Liver (tissue), 9 donors: ENCODE measurements around the gene JPT2. TPM values are rescaled to one million over a fixed set of nuclear protein-coding genes. Genes with fewer than 3 reads are reported as not detected.

Experiments
- DNase-seq: peaks from one replicate; pipeline ENCODE4 v3.0.0-alpha.2; 2017; ENCODE audit warnings: low spot score
- H3K27ac ChIP-seq, 2 donors: one replicate each; pipeline ENCODE4 v1.7.0; 2013; ENCODE audit warnings: inconsistent platforms in 2 of 2, low read length in 2 of 2, control low read depth in 1 of 2, low read depth in 1 of 2, mild to moderate bottlenecking in 1 of 2
- H3K27me3 ChIP-seq, 4 donors: one replicate each; pipeline versions ENCODE4 v1.6.1 to v1.7.0; 2013; ENCODE audit warnings: low read length in 3 of 4, inconsistent platforms in 1 of 4, mild to moderate bottlenecking in 1 of 4, moderate library complexity in 1 of 4; ENCODE audit not compliant: control insufficient read depth in 4 of 4, insufficient read depth in 4 of 4
- H3K36me3 ChIP-seq, 4 donors: one replicate each; pipeline versions ENCODE4 v1.6.1 to v1.7.0; 2013; ENCODE audit warnings: low read length in 3 of 4, mild to moderate bottlenecking in 3 of 4, low read depth in 1 of 4, moderate library complexity in 1 of 4; ENCODE audit not compliant: control insufficient read depth in 4 of 4, insufficient read depth in 3 of 4
- H3K4me1 ChIP-seq, 4 donors: one replicate each; pipeline versions ENCODE4 v1.6.1 to v1.7.0; 2013; ENCODE audit warnings: low read length in 3 of 4, mild to moderate bottlenecking in 3 of 4, moderate library complexity in 1 of 4; ENCODE audit not compliant: control insufficient read depth in 4 of 4, insufficient read depth in 4 of 4
- H3K4me3 ChIP-seq, 3 donors: one replicate each; pipeline versions ENCODE4 v1.6.1 to v1.7.0; 2013; ENCODE audit warnings: low read length in 3 of 3, control low read depth in 1 of 3, low read depth in 1 of 3, mild to moderate bottlenecking in 1 of 3
- H3K9ac ChIP-seq, 2 donors: one replicate each; pipeline ENCODE4 v1.7.0; 2013; ENCODE audit warnings: low read length in 2 of 2, mild to moderate bottlenecking in 2 of 2, moderate library complexity in 2 of 2, control low read depth in 1 of 2, low read depth in 1 of 2
- H3K9me3 ChIP-seq, 4 donors: one replicate each; pipeline versions ENCODE4 v1.6.1 to v1.7.0; 2013; ENCODE audit warnings: low read length in 3 of 4; ENCODE audit not compliant: control insufficient read depth in 4 of 4
- ATF3 ChIP-seq: IDR thresholded peaks from 2 replicates; pipeline ENCODE4 v1.6.1; 2016; ENCODE audit warnings: antibody characterized with exemption
- CTCF ChIP-seq: fragments of 150-350 bp; IDR thresholded peaks from 2 replicates; pipeline ENCODE4 v1.5.1; 2017; ENCODE audit warnings: improper control_type of control experiment, low read depth, low read length; ENCODE audit not compliant: missing input control
- EGR1 ChIP-seq, 2 donors: IDR thresholded peaks; 2 replicates each; pipeline ENCODE4 v1.6.1; 2016 to 2018; ENCODE audit warnings: antibody characterized with exemption in 2 of 2, low read depth in 2 of 2
- FOXA1 ChIP-seq: IDR thresholded peaks from 2 replicates; pipeline ENCODE4 v1.6.1; 2016; ENCODE audit warnings: antibody characterized with exemption
- FOXA2 ChIP-seq: IDR thresholded peaks from 2 replicates; pipeline ENCODE4 v1.6.1; 2016; ENCODE audit warnings: antibody characterized with exemption
- GABPA ChIP-seq, 2 donors: IDR thresholded peaks in 1 of 2; conservative IDR thresholded peaks in 1 of 2; 2 replicates each; pipeline ENCODE4 v1.6.1; 2016; ENCODE audit warnings: antibody characterized with exemption in 2 of 2, mild to moderate bottlenecking in 1 of 2, moderate library complexity in 1 of 2
- HNF4A ChIP-seq, 2 donors: conservative IDR thresholded peaks; 2 replicates each; pipeline ENCODE4 v1.6.1; 2016; ENCODE audit warnings: antibody characterized with exemption in 2 of 2, mild to moderate bottlenecking in 2 of 2
- HNF4G ChIP-seq: IDR thresholded peaks from 2 replicates; pipeline ENCODE4 v1.6.1; 2016; ENCODE audit warnings: antibody characterized with exemption
- JUND ChIP-seq, 2 donors: IDR thresholded peaks; 2 replicates each; pipeline ENCODE4 v1.6.1; 2016; ENCODE audit warnings: antibody characterized with exemption in 2 of 2
- MAX ChIP-seq: IDR thresholded peaks from 2 replicates; pipeline ENCODE4 v1.6.1; 2016; ENCODE audit warnings: antibody characterized with exemption
- NR2F2 ChIP-seq: IDR thresholded peaks from 2 replicates; pipeline ENCODE4 v1.6.1; 2016; ENCODE audit warnings: antibody characterized with exemption
- RAD21 ChIP-seq, 2 donors: IDR thresholded peaks; 2 replicates each; pipeline ENCODE4 v1.6.1; 2016; ENCODE audit warnings: antibody characterized with exemption in 2 of 2, mild to moderate bottlenecking in 2 of 2
- REST ChIP-seq: IDR thresholded peaks from 2 replicates; pipeline ENCODE4 v1.6.1; 2016; ENCODE audit warnings: antibody characterized with exemption, mild to moderate bottlenecking
- RXRA ChIP-seq, 2 donors: IDR thresholded peaks; 2 replicates each; pipeline ENCODE4 v1.6.1; 2017 to 2018; ENCODE audit warnings: antibody characterized with exemption in 2 of 2, mild to moderate bottlenecking in 1 of 2
- SP1 ChIP-seq: IDR thresholded peaks from 2 replicates; pipeline ENCODE4 v1.6.1; 2018; ENCODE audit warnings: antibody characterized with exemption, mild to moderate bottlenecking
- TAF1 ChIP-seq: conservative IDR thresholded peaks from 2 replicates; pipeline ENCODE4 v1.6.1; 2016; ENCODE audit warnings: antibody characterized with exemption, mild to moderate bottlenecking
- YY1 ChIP-seq: IDR thresholded peaks from 2 replicates; pipeline ENCODE4 v1.6.1; 2016; ENCODE audit warnings: antibody characterized with exemption, mild to moderate bottlenecking
- ZBTB33 ChIP-seq: IDR thresholded peaks from 2 replicates; pipeline ENCODE4 v1.6.1; 2016; ENCODE audit warnings: antibody characterized with exemption
- WGBS: extraction: QIAGEN DNeasy Blood & Tissue Kit; methylation state at CpG from one replicate; pipeline ENCODE4 v1.1.7; 2013; 5-methylcytosine and 5-hydroxymethylcytosine counted together
- polyA plus RNA-seq, 2 donors: library from polyadenylated mRNA; stranded (reverse) in 1 of 2; unstranded in 1 of 2; fragments of 200-250 nt in 1 of 2; fragments of >200 nt in 1 of 2; fragmentation: Nextera tagmentation in 1 of 2; extraction: Ambion mirVana in 1 of 2; gene quantifications; one replicate each; pipeline versions ENCODE4 v1.2.1 to v1.2.3, GENCODE V29; 2013 to 2015
- total RNA-seq, 2 donors: library from RNA; depleted of rRNA; stranded (reverse); fragments of >200 nt; gene quantifications; one replicate each; pipeline ENCODE4 v1.2.3, GENCODE V29; 2014
- donor health status: healthy.
- donor health status: healthy.
- donor health status: healthy.
- donor health status: healthy.
- donor health status: healthy.

Gene JPT2
- total and polyA plus RNA-seq, 4 donors = 7.4 to 32.6 (median 28.4) TPM

- no peaks in the 10 kb centered on the region for H3K27me3 ChIP-seq
- no peak for DNase-seq
- no peak overlapping the region for H3K4me3 ChIP-seq
- H3K9me3 ChIP-seq = no peaks in the 10 kb centered on the region
- no peak overlapping the region for H3K27ac ChIP-seq
- no peak for TF ChIP-seq GABPA (IDR thresholded peaks at IDR 0.05 in 1 of 2, conservative IDR thresholded peaks at IDR 0.05 in 1 of 2)
- TF ChIP-seq HNF4G = no peak
- no peak for TF ChIP-seq RXRA (IDR thresholded peaks at IDR 0.05)
- TF ChIP-seq JUND (IDR thresholded peaks at IDR 0.05) = no peak
- TF ChIP-seq ATF3 = no peak
- TF ChIP-seq TAF1 = no peak
- WGBS = 97% methylated on average over 13 of the region's 13 CpGs
- peaks cover 7 to 61% (median 16%) of the 10 kb centered on the region in 4 donors for H3K36me3 ChIP-seq
- H3K4me1 ChIP-seq = peaks cover 0 to 3% (median 0%) of the 10 kb centered on the region in 4 donors
- H3K9ac ChIP-seq = no peak overlapping the region
Observed at GRCh38 chr16:1632638-1632970, 45.5 kb upstream of the JPT2 start.

- no peak overlapping the region for H3K4me3 ChIP-seq
- no peaks in the 10 kb centered on the region for H3K27me3 ChIP-seq
- no peak for TF ChIP-seq ZBTB33
- TF ChIP-seq GABPA (IDR thresholded peaks at IDR 0.05 in 1 of 2, conservative IDR thresholded peaks at IDR 0.05 in 1 of 2) = no peak
- TF ChIP-seq RXRA (IDR thresholded peaks at IDR 0.05) = no peak
- no peak for TF ChIP-seq ATF3
- TF ChIP-seq MAX = no peak
- TF ChIP-seq FOXA1 = no peak
- no peak for TF ChIP-seq EGR1 (IDR thresholded peaks at IDR 0.05; ENCODE audit: low read depth in 2 of 2)
- no peak for TF ChIP-seq RAD21 (IDR thresholded peaks at IDR 0.05)
- TF ChIP-seq CTCF = no peak
- TF ChIP-seq FOXA2 = no peak
- TF ChIP-seq SP1 = no peak
- no peak for TF ChIP-seq NR2F2
- no peak for TF ChIP-seq YY1
- no peak for TF ChIP-seq JUND (IDR thresholded peaks at IDR 0.05)
- TF ChIP-seq HNF4A (conservative IDR thresholded peaks at IDR 0.05) = no peak
- no peak for TF ChIP-seq HNF4G
- TF ChIP-seq REST = no peak
- TF ChIP-seq TAF1 = no peak
- H3K27ac ChIP-seq = no peak overlapping the region
- DNase-seq = no peak
- H3K9ac ChIP-seq = no peak overlapping the region
- peaks cover 7 to 68% (median 21%) of the 10 kb centered on the region in 4 donors for H3K36me3 ChIP-seq
- H3K9me3 ChIP-seq = no peaks in the 10 kb centered on the region
- peaks cover 0 to 3% (median 0%) of the 10 kb centered on the region in 4 donors for H3K4me1 ChIP-seq
- WGBS = 94% methylated on average over 12 of the region's 12 CpGs
Observed at GRCh38 chr16:1633310-1633709, 44.8 kb upstream of the JPT2 start.
